Measurements from ENCODE around the gene ZNF473. TPM values are rescaled to one million over a fixed set of nuclear protein-coding genes. Genes with fewer than 3 reads are reported as not detected.

Gene ZNF473
- total RNA-seq, 4 donors from 2014 or later: 3.6 to 14.9 (median 4.5) TPM

GRCh38 chr19:49981603-49982593 is 43.9 kb upstream of the ZNF473 start:
- Histone ChIP-seq H3K9me3 (no peaks in the 10 kb centered on the region), H3K27me3 (no peaks in the 10 kb centered on the region), H3K36me3 (peaks cover 6 to 97% (median 7%) of the 10 kb centered on the region in 3 donors), H3K4me3 (no peak overlapping the region), H3K4me1 (no peaks in the 10 kb centered on the region), H3K27ac (no peak overlapping the region)
- intact Hi-C loops (cut with DNase I): no loop called here
- TF ChIP-seq POLR2A (IDR thresholded peaks at IDR 0.05) (no peak), CTCF (IDR thresholded peaks at IDR 0.05) (no peak)
- DNase-seq: no peak
- WGBS, 2 donors: 81 to 89% methylated on average over 19 to 20 of the region's 21 CpGs

GRCh38 chr19:49983645-49984229 is 42.1 kb upstream of the ZNF473 start:
- Histone ChIP-seq H3K9me3 (no peaks in the 10 kb centered on the region), H3K36me3 (peaks cover 7 to 90% (median 9%) of the 10 kb centered on the region in 3 donors), H3K27ac (no peak overlapping the region), H3K27me3 (no peaks in the 10 kb centered on the region), H3K4me3 (no peak overlapping the region), H3K4me1 (no peaks in the 10 kb centered on the region)
- no peak for TF ChIP-seq POLR2A (IDR thresholded peaks at IDR 0.05)
- peak; percentile 73 to 88 (median 81) for TF ChIP-seq CTCF (IDR thresholded peaks at IDR 0.05)
- intact Hi-C loops (cut with DNase I): no loop called here
- WGBS, 2 donors: 41 to 43% methylated on average over 9 to 10 of the region's 10 CpGs
- DNase-seq: no peak

GRCh38 chr19:49984491-49984890 is 41.3 kb upstream of the ZNF473 start:
- H3K27ac ChIP-seq: no peak overlapping the region
- H3K4me3 ChIP-seq: no peak overlapping the region
- no peaks in the 10 kb centered on the region for H3K9me3 ChIP-seq
- TF ChIP-seq POLR2A (IDR thresholded peaks at IDR 0.05) (no peak), CTCF (IDR thresholded peaks at IDR 0.05) (no peak)
- intact Hi-C loops (cut with DNase I): no loop called here
- H3K36me3 ChIP-seq: peaks cover 7 to 90% (median 10%) of the 10 kb centered on the region in 3 donors
- WGBS, 2 donors: 88 to 90% methylated on average over 8 to 10 of the region's 11 CpGs
- no peaks in the 10 kb centered on the region for H3K27me3 ChIP-seq
- DNase-seq: no peak
- H3K4me1 ChIP-seq: no peaks in the 10 kb centered on the region

GRCh38 chr19:49985871-49986270 is 39.9 kb upstream of the ZNF473 start:
- TF ChIP-seq CTCF (IDR thresholded peaks at IDR 0.05) (no peak), POLR2A (IDR thresholded peaks at IDR 0.05) (no peak)
- intact Hi-C loops (cut with DNase I): loop anchor here (5.0 kb wide), 1 partner anchor 49 kb away; no protein-coding TSS in a partner anchor
- no peak for DNase-seq
- Histone ChIP-seq H3K9me3 (no peaks in the 10 kb centered on the region), H3K27ac (no peak overlapping the region), H3K27me3 (no peaks in the 10 kb centered on the region), H3K4me3 (no peak overlapping the region), H3K36me3 (peaks cover 7 to 90% (median 16%) of the 10 kb centered on the region in 3 donors), H3K4me1 (no peaks in the 10 kb centered on the region)
- 33 to 76% methylated on average over 1 to 3 of the region's 3 CpGs for WGBS, 2 donors

GRCh38 chr19:49986354-49986753 is 39.5 kb upstream of the ZNF473 start:
- Histone ChIP-seq H3K27me3 (no peaks in the 10 kb centered on the region), H3K27ac (no peak overlapping the region), H3K4me3 (no peak overlapping the region), H3K36me3 (peaks cover 7 to 90% (median 16%) of the 10 kb centered on the region in 3 donors), H3K4me1 (no peaks in the 10 kb centered on the region), H3K9me3 (no peaks in the 10 kb centered on the region)
- no peak for DNase-seq
- WGBS, 2 donors: 92 to 93% methylated on average over 10 of the region's 10 CpGs
- TF ChIP-seq CTCF (IDR thresholded peaks at IDR 0.05) (no peak), POLR2A (IDR thresholded peaks at IDR 0.05) (no peak)
- intact Hi-C loops (cut with DNase I): loop anchor here (5.0 kb wide), 1 partner anchor 49 kb away; no protein-coding TSS in a partner anchor

All from esophagus squamous epithelium (tissue), 5 donors.